Measurements from ENCODE around the gene DERL3. TPM values are rescaled to one million over a fixed set of nuclear protein-coding genes. Genes with fewer than 3 reads are reported as not detected.

Gene DERL3
- total and polyA plus RNA-seq, 2 experiments from 2014 or later: 13.6 to 19.5 TPM

- H3K4me3 ChIP-seq: peak overlapping the region; percentile 26; the same call in 1 of the 2 replicates
- ATAC-seq (peak; percentile 85), DNase-seq (ENCODE audit: low spot score) (peak; percentile 91)
- no peaks in the 10 kb centered on the region for H3K27me3 ChIP-seq (ENCODE audit: insufficient read depth)
- no peak overlapping the region for H3K27ac ChIP-seq (ENCODE audit: low read depth)
- Mint-ChIP-seq H3K27me3 (ENCODE audit: insufficient read depth, low read depth, poor library complexity) (peaks cover 31% of the 10 kb centered on the region), H3K4me1 (peaks cover 32% of the 10 kb centered on the region), H3K27ac (no peak overlapping the region), H3K4me3 (no peak overlapping the region), H3K36me3 (ENCODE audit: low read depth) (no peaks in the 10 kb centered on the region), H3K9me3 (no peaks in the 10 kb centered on the region)
- H3K4me1 ChIP-seq (ENCODE audit: insufficient read depth): peaks cover 24% of the 10 kb centered on the region
- H4K20me1 ChIP-seq (replicated peaks; ENCODE audit: insufficient read depth): no peaks in the 10 kb centered on the region
- H3F3A ChIP-seq (replicated peaks; ENCODE audit: low read depth): peaks cover 15% of the 10 kb centered on the region; the same call in 1 of the 2 replicates
- H2AFZ ChIP-seq: peak overlapping the region; percentile 95
- TF ChIP-seq EZH2phosphoT487 (IDR thresholded peaks at IDR 0.05; ENCODE audit: unreplicated experiment): no peak
- no peak for TF ChIP-seq ETS1 (IDR thresholded peaks at IDR 0.05)
- TF ChIP-seq, protein P1, sequence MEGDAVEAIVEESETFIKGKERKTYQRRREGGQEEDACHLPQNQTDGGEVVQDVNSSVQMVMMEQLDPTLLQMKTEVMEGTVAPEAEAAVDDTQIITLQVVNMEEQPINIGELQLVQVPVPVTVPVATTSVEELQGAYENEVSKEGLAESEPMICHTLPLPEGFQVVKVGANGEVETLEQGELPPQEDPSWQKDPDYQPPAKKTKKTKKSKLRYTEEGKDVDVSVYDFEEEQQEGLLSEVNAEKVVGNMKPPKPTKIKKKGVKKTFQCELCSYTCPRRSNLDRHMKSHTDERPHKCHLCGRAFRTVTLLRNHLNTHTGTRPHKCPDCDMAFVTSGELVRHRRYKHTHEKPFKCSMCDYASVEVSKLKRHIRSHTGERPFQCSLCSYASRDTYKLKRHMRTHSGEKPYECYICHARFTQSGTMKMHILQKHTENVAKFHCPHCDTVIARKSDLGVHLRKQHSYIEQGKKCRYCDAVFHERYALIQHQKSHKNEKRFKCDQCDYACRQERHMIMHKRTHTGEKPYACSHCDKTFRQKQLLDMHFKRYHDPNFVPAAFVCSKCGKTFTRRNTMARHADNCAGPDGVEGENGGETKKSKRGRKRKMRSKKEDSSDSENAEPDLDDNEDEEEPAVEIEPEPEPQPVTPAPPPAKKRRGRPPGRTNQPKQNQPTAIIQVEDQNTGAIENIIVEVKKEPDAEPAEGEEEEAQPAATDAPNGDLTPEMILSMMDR (conservative IDR thresholded peaks at IDR 0.05; ENCODE audit: low read depth in 2 of 2): peak; percentile 81 to 94
- no peak for TF ChIP-seq NANOG (IDR thresholded peaks at IDR 0.05; ENCODE audit: borderline replicate concordance)
- no peak for TF ChIP-seq JUNB (IDR thresholded peaks at IDR 0.05; ENCODE audit: unreplicated experiment)
- TF ChIP-seq ZNF462 (CRISPR knock-in tag; IDR thresholded peaks at IDR 0.05): no peak
- TF ChIP-seq, protein P2, sequence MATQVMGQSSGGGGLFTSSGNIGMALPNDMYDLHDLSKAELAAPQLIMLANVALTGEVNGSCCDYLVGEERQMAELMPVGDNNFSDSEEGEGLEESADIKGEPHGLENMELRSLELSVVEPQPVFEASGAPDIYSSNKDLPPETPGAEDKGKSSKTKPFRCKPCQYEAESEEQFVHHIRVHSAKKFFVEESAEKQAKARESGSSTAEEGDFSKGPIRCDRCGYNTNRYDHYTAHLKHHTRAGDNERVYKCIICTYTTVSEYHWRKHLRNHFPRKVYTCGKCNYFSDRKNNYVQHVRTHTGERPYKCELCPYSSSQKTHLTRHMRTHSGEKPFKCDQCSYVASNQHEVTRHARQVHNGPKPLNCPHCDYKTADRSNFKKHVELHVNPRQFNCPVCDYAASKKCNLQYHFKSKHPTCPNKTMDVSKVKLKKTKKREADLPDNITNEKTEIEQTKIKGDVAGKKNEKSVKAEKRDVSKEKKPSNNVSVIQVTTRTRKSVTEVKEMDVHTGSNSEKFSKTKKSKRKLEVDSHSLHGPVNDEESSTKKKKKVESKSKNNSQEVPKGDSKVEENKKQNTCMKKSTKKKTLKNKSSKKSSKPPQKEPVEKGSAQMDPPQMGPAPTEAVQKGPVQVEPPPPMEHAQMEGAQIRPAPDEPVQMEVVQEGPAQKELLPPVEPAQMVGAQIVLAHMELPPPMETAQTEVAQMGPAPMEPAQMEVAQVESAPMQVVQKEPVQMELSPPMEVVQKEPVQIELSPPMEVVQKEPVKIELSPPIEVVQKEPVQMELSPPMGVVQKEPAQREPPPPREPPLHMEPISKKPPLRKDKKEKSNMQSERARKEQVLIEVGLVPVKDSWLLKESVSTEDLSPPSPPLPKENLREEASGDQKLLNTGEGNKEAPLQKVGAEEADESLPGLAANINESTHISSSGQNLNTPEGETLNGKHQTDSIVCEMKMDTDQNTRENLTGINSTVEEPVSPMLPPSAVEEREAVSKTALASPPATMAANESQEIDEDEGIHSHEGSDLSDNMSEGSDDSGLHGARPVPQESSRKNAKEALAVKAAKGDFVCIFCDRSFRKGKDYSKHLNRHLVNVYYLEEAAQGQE (IDR thresholded peaks at IDR 0.05; ENCODE audit: unreplicated experiment): no peak
- TF ChIP-seq POLR2AphosphoS5 (IDR thresholded peaks at IDR 0.05; ENCODE audit: low read depth): no peak
- peak; percentile 62 for TF ChIP-seq CREB1 (CRISPR knock-in tag; IDR thresholded peaks at IDR 0.05; ENCODE audit: low read depth)
- TF ChIP-seq EZH2 (IDR thresholded peaks at IDR 0.05; ENCODE audit: low read depth, unreplicated experiment): no peak
- H3K4me2 ChIP-seq: peak overlapping the region; percentile 68
- H3K9me2 ChIP-seq (ENCODE audit: insufficient read depth): no peaks in the 10 kb centered on the region
- H3K79me2 ChIP-seq (replicated peaks; ENCODE audit: insufficient read depth): no peaks in the 10 kb centered on the region
- no peaks in the 10 kb centered on the region for H3K36me3 ChIP-seq (ENCODE audit: insufficient read depth)
Observed at GRCh38 chr22:23849009-23850006, 10.5 kb upstream of the DERL3 start.

Measured in GM23338 (cell line).